HG02642 (cell line): Measurements from ENCODE around the gene APBB2.
A peak's percentile ranks its signal among the peaks of the same experiment; 100 is the strongest.
"Not testable (repeated sequence)": the region's sequence is repeated elsewhere in the genome, so short reads cannot be mapped to it uniquely, and the experiment has no call there.

ENCODE experiments used
- ATAC-seq: cut with Tn5 transposase; IDR thresholded peaks from one replicate; pipeline ENCODE4 v1.9.1; 2021; ENCODE audit warnings: mild to moderate bottlenecking; ENCODE audit not compliant: unreplicated experiment, poor library complexity

Gene APBB2

GRCh38 chr4:40843696-40844095 lies 370.6 kb downstream of the APBB2 start:
- ATAC-seq = peak; percentile 38

GRCh38 chr4:40842725-40843423 lies 371.5 kb downstream of the APBB2 start:
- no peak for ATAC-seq

- no peak for ATAC-seq
These were observed 372.0 kb downstream of the APBB2 start for GRCh38 chr4:40842318-40842717.

- peak; percentile 82 for ATAC-seq
These were observed 373.3 kb downstream of the APBB2 start for GRCh38 chr4:40840985-40841571.

GRCh38 chr4:40840255-40840984 lies 373.9 kb downstream of the APBB2 start:
- ATAC-seq = peak; percentile 35

GRCh38 chr4:40838742-40839141 lies 375.6 kb downstream of the APBB2 start:
- no peak for ATAC-seq

- ATAC-seq = no peak
These were observed 377.1 kb downstream of the APBB2 start for GRCh38 chr4:40837094-40837870.

- ATAC-seq = no peak
These were observed 381.1 kb downstream of the APBB2 start for GRCh38 chr4:40833212-40833611.

GRCh38 chr4:40832175-40832574 lies 382.2 kb downstream of the APBB2 start:
- ATAC-seq = no peak

- no peak for ATAC-seq
These were observed 383.0 kb downstream of the APBB2 start for GRCh38 chr4:40831146-40831907.

GRCh38 chr4:40829586-40829985 lies 384.8 kb downstream of the APBB2 start:
- no peak for ATAC-seq

- no peak for ATAC-seq
These were observed 385.7 kb downstream of the APBB2 start for GRCh38 chr4:40828661-40829060.

- no peak for ATAC-seq
These were observed 386.6 kb downstream of the APBB2 start for GRCh38 chr4:40827758-40828157.

- no peak for ATAC-seq
These were observed 387.5 kb downstream of the APBB2 start for GRCh38 chr4:40826821-40827220.

- ATAC-seq = no peak
These were observed 389.1 kb downstream of the APBB2 start for GRCh38 chr4:40825014-40825838.

GRCh38 chr4:40822420-40823166 lies 391.7 kb downstream of the APBB2 start:
- ATAC-seq = no peak

GRCh38 chr4:40820101-40820500 lies 394.2 kb downstream of the APBB2 start:
- ATAC-seq = no peak

- ATAC-seq = not testable (repeated sequence)
These were observed 397.2 kb downstream of the APBB2 start for GRCh38 chr4:40817157-40817556.
